Smooth muscle cell (in vitro differentiated cells): Measurements from ENCODE around the gene OPHN1. TPM values are rescaled to one million over a fixed set of nuclear protein-coding genes. Genes with fewer than 3 reads are reported as not detected.

Experiments
- DNase-seq: peaks from one replicate; lab custom pipeline; 2025; ENCODE audit not compliant: unreplicated experiment; lab: John Stamatoyannopoulos, UW
- H2AFZ ChIP-seq: fragments of 200-600 bp; sonication (generic); 2 replicates; pipeline ENCODE4 v1.6.0; 2016; ENCODE audit warnings: antibody characterized with exemption, low read depth, mild to moderate bottlenecking
- H3F3A ChIP-seq: fragments of 200-600 bp; sonication (generic); 2 replicates; pipeline ENCODE4 v1.6.0; 2017; ENCODE audit warnings: antibody characterized with exemption, low read depth
- H3K27ac ChIP-seq: fragments of 200-600 bp; sonication (generic); 2 replicates; pipeline ENCODE4 v1.5.1; 2016; ENCODE audit warnings: low read depth, mild to moderate bottlenecking
- H3K27me3 ChIP-seq: fragments of 200-600 bp; sonication (generic); 2 replicates; pipeline ENCODE4 v1.6.1; 2016; ENCODE audit warnings: low read depth, mild to moderate bottlenecking
- H3K36me3 ChIP-seq: fragments of 200-600 bp; sonication (generic); 2 replicates; pipeline ENCODE4 v1.5.1; 2016; ENCODE audit warnings: low read depth
- H3K4me1 ChIP-seq: fragments of 200-600 bp; sonication (generic); 2 replicates; pipeline ENCODE4 v1.5.1; 2016; ENCODE audit warnings: low read depth
- H3K4me2 ChIP-seq: fragments of 200-600 bp; sonication (generic); 2 replicates; pipeline ENCODE4 v1.6.0; 2016; ENCODE audit warnings: mild to moderate bottlenecking
- H3K4me3 ChIP-seq: fragments of 200-600 bp; sonication (generic); 2 replicates; pipeline ENCODE4 v1.5.1; 2016; ENCODE audit warnings: mild to moderate bottlenecking
- H3K79me2 ChIP-seq: fragments of 200-600 bp; sonication (generic); 2 replicates; pipeline ENCODE4 v1.6.0; 2016; ENCODE audit warnings: low read depth, mild to moderate bottlenecking
- H3K9ac ChIP-seq: fragments of 200-600 bp; sonication (generic); 2 replicates; pipeline ENCODE4 v1.6.0; 2016; ENCODE audit warnings: low read depth
- H3K9me3 ChIP-seq: fragments of 200-600 bp; sonication (generic); replicated peaks from 2 replicates; pipeline ENCODE4 v1.5.1; 2016; ENCODE audit warnings: low read depth
- H4K20me1 ChIP-seq: fragments of 200-600 bp; sonication (generic); 2 replicates; pipeline ENCODE4 v1.6.0; 2016; ENCODE audit warnings: low read depth
- WGBS: methylation state at CpG from one replicate; pipeline ENCODE4 v1.1.7; 2016; ENCODE audit warnings: low lambda C conversion rate; 5-methylcytosine and 5-hydroxymethylcytosine counted together
- polyA plus RNA-seq: library from polyadenylated mRNA; unstranded; fragments of >200 nt; fragmentation: Nextera tagmentation; extraction: Ambion mirVana; gene quantifications from 2 replicates; pipeline ENCODE4 v1.2.1, GENCODE V29; 2016
- total RNA-seq: library from RNA; depleted of rRNA; stranded (reverse); fragments of >200 nt; gene quantifications from 2 replicates; pipeline ENCODE4 v1.2.3, GENCODE V29; 2014
- TF ChIP-seq, protein P1 (sequence below): fragments of 200-600 bp; sonication (generic); IDR thresholded peaks from 2 replicates; pipeline ENCODE4 v1.5.1; 2017; ENCODE audit warnings: borderline replicate concordance, mild to moderate bottlenecking, antibody characterized with exemption; ENCODE audit not compliant: insufficient read depth, poor library complexity, severe bottlenecking

The OPHN1 gene
- total and polyA plus RNA-seq, 2 experiments from 2014 or later = 1.1 to 2.3 TPM

DNA sequence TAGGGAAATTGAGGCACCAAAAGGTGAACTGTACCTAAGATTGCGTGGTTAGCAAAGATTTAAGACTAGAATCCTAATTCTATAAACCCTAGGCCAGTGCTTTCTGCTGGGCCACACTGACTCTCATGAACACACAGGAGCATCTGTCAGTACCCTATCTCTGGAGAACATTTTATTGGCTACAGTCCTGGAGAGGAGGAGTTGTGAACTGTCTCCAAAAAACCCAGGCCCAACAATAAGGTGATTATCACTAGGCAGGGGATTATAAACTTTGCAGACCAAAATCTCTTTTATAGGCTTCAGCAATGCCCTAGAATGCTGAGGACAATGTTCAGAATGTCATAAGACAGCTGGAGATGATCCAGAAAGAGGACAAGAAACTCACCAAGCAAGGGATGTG, 24.1 kb downstream of the OPHN1 start:
- Histone ChIP-seq H3K4me1 (no peaks in the 10 kb centered on the region), H2AFZ (no peak overlapping the region), H3K9ac (no peak overlapping the region), H3K4me3 (no peak overlapping the region), H3K4me2 (no peak overlapping the region), H3K9me3 (no peaks in the 10 kb centered on the region), H3K36me3 (no peaks in the 10 kb centered on the region), H3K27ac (no peak overlapping the region), H4K20me1 (no peaks in the 10 kb centered on the region), H3K27me3 (no peaks in the 10 kb centered on the region), H3K79me2 (no peaks in the 10 kb centered on the region), H3F3A (no peaks in the 10 kb centered on the region)
- no peak for DNase-seq
- 79% methylated on average over 1 of the region's 1 CpG for WGBS
- TF ChIP-seq, protein P1, sequence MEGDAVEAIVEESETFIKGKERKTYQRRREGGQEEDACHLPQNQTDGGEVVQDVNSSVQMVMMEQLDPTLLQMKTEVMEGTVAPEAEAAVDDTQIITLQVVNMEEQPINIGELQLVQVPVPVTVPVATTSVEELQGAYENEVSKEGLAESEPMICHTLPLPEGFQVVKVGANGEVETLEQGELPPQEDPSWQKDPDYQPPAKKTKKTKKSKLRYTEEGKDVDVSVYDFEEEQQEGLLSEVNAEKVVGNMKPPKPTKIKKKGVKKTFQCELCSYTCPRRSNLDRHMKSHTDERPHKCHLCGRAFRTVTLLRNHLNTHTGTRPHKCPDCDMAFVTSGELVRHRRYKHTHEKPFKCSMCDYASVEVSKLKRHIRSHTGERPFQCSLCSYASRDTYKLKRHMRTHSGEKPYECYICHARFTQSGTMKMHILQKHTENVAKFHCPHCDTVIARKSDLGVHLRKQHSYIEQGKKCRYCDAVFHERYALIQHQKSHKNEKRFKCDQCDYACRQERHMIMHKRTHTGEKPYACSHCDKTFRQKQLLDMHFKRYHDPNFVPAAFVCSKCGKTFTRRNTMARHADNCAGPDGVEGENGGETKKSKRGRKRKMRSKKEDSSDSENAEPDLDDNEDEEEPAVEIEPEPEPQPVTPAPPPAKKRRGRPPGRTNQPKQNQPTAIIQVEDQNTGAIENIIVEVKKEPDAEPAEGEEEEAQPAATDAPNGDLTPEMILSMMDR = no peak

DNA sequence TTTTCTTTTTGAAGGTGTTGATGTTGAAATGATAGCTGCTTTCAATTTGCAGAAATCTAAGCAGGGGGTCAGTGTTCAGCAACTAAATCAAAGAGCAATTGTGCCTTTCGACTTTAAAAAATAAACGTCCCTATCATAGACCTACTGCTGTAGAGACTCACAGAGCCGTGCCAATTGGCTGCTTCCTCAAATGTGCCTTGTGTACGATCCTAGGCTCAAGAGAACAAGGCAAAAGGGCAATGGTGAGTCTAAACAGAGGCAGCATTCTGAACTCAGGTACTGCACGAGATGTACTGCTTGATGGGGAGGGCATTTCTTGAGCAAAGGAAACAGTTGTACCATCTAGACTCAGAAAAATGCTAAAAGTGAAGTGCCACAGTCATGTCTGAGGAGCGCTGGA, 29.8 kb downstream of the OPHN1 start:
- DNase-seq = no peak
- no peak overlapping the region for H3K4me2 ChIP-seq
- no peak overlapping the region for H3K27ac ChIP-seq
- H3K27me3 ChIP-seq = no peaks in the 10 kb centered on the region
- no peaks in the 10 kb centered on the region for H3K4me1 ChIP-seq
- H2AFZ ChIP-seq = no peak overlapping the region
- no peaks in the 10 kb centered on the region for H3K36me3 ChIP-seq
- H3F3A ChIP-seq = no peaks in the 10 kb centered on the region
- no peaks in the 10 kb centered on the region for H3K9me3 ChIP-seq
- no peak overlapping the region for H3K4me3 ChIP-seq
- H3K9ac ChIP-seq = no peak overlapping the region
- no peaks in the 10 kb centered on the region for H4K20me1 ChIP-seq
- no peaks in the 10 kb centered on the region for H3K79me2 ChIP-seq
- WGBS = 66% methylated on average over 6 of the region's 6 CpGs
- TF ChIP-seq, protein P1 = no peak

DNA sequence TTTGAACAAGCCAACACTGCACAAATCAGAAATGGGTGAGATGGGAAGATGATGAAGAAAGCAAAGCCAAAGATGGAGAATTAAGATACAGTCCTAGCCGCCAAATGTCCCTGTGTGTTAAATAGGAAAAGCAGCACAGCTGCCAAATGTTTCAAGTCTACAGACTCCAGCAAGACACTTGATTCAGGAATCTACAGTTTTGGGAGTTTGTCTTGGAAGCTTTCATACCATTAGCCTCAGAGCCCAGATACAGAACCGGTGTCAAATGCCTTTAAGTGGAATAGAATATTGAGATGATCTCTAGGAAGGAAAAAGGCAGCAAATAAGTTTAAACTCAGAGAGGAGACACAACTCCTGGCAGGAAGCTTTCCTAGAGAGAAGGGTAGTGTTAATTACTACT, 30.3 kb downstream of the OPHN1 start:
- 81% methylated on average over 2 of the region's 2 CpGs for WGBS
- Histone ChIP-seq H3K27me3 (no peaks in the 10 kb centered on the region), H3K9ac (no peak overlapping the region), H3K27ac (no peak overlapping the region), H4K20me1 (no peaks in the 10 kb centered on the region), H3K4me1 (no peaks in the 10 kb centered on the region), H3K4me3 (no peak overlapping the region), H3K79me2 (no peaks in the 10 kb centered on the region), H3F3A (no peaks in the 10 kb centered on the region), H3K4me2 (no peak overlapping the region), H3K36me3 (no peaks in the 10 kb centered on the region), H3K9me3 (no peaks in the 10 kb centered on the region), H2AFZ (no peak overlapping the region)
- TF ChIP-seq, protein P1 = no peak
- DNase-seq = no peak

GRCh38 chrX:68402094-68402493, 31.2 kb downstream of the OPHN1 start:
- Histone ChIP-seq H3K9ac (no peak overlapping the region), H3K4me1 (no peaks in the 10 kb centered on the region), H3K79me2 (no peaks in the 10 kb centered on the region), H3F3A (no peaks in the 10 kb centered on the region), H3K36me3 (no peaks in the 10 kb centered on the region), H3K4me2 (no peak overlapping the region), H3K9me3 (no peaks in the 10 kb centered on the region), H3K27ac (no peak overlapping the region), H2AFZ (no peak overlapping the region), H4K20me1 (no peaks in the 10 kb centered on the region), H3K27me3 (no peaks in the 10 kb centered on the region), H3K4me3 (no peak overlapping the region)
- DNase-seq = no peak
- TF ChIP-seq, protein P1 = no peak
- 72% methylated on average over 2 of the region's 2 CpGs for WGBS
